IMR-90 (cell line): Measurements from ENCODE around the gene QSER1.

Experiments
- BHLHE40 ChIP-seq: fragments of 150-350 bp; IDR thresholded peaks from 2 replicates; pipeline ENCODE4 v1.6.1; 2016; ENCODE audit warnings: mild to moderate bottlenecking, low read depth, low read length
- ELK1 ChIP-seq: fragments of 150-350 bp; IDR thresholded peaks from 2 replicates; pipeline ENCODE4 v1.6.1; 2016; ENCODE audit warnings: low read depth, mild to moderate bottlenecking, low read length, moderate library complexity, borderline replicate concordance
- FOS ChIP-seq: fragments of 150-350 bp; IDR thresholded peaks from 2 replicates; pipeline ENCODE4 v1.6.1; 2016; ENCODE audit warnings: low read depth, low read length
- MAFK ChIP-seq: IDR thresholded peaks from 2 replicates; pipeline ENCODE4 v1.6.1; 2012; ENCODE audit warnings: low read depth, low read length, improper control_type of control experiment
- MAZ ChIP-seq: IDR thresholded peaks from 2 replicates; pipeline ENCODE4 v1.6.1; 2012; ENCODE audit warnings: low read depth, mild to moderate bottlenecking, low read length, improper control_type of control experiment, moderate library complexity, borderline replicate concordance
- MXI1 ChIP-seq: IDR thresholded peaks from 2 replicates; pipeline ENCODE4 v1.6.1; 2012; ENCODE audit warnings: low read depth, mild to moderate bottlenecking, low read length, moderate library complexity, borderline replicate concordance
- NFE2L2 ChIP-seq: fragments of 150-350 bp; IDR thresholded peaks from 2 replicates; pipeline ENCODE4 v1.6.1; 2016; ENCODE audit warnings: low read depth, mild to moderate bottlenecking, low read length
- POLR2A ChIP-seq: IDR thresholded peaks from 2 replicates; pipeline ENCODE4 v1.6.1; 2012; ENCODE audit warnings: mild to moderate bottlenecking, low read depth, low read length
- RCOR1 ChIP-seq: IDR thresholded peaks from 2 replicates; pipeline ENCODE4 v1.6.1; 2012; ENCODE audit warnings: mild to moderate bottlenecking, low read length, improper control_type of control experiment; ENCODE audit not compliant: insufficient replicate concordance
- RFX5 ChIP-seq: IDR thresholded peaks from 2 replicates; pipeline ENCODE4 v1.8.0; 2012; ENCODE audit warnings: low read depth, mild to moderate bottlenecking, low read length, moderate library complexity
- SMC3 ChIP-seq: fragments of 150-350 bp; IDR thresholded peaks from 2 replicates; pipeline ENCODE4 v1.6.1; 2016; ENCODE audit warnings: low read depth, mild to moderate bottlenecking, antibody characterized with exemption, low read length, moderate library complexity
- USF2 ChIP-seq: fragments of 150-350 bp; IDR thresholded peaks from 2 replicates; pipeline ENCODE4 v1.6.1; 2017; ENCODE audit warnings: mild to moderate bottlenecking, antibody characterized with exemption, low read length, low read depth
- TF ChIP-seq, protein P1 (sequence below): conservative IDR thresholded peaks from 2 replicates; pipeline ENCODE4 v1.5.1; 2012; ENCODE audit warnings: mild to moderate bottlenecking, low read depth, low read length, improper control_type of control experiment

DNA sequence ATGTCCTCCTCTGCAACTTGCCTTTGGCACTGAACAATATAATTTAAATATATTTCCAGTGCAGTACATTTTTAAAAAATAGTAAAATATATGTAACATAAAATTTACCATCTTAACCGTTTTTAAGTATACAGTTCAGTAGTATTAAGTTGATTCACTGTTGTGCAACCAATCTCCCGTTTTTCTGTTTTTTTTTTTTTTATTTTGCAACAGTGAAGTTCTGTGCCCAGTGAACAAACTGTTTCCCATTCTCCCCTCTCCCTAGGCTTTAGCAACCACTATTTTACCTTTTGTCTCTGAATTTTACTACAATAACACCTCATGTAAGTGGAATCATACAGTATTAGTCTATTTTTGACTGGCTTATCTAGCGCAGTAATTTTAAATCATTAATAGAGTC lies 49.1 kb upstream of the QSER1 start:
- TF ChIP-seq POLR2A (no peak), BHLHE40 (no peak), RFX5 (no peak), MAFK (no peak), USF2 (no peak), SMC3 (no peak), NFE2L2 (no peak), MAZ (no peak), FOS (no peak), MXI1 (no peak), ELK1 (no peak), RCOR1 (no peak)
- TF ChIP-seq, protein P1, sequence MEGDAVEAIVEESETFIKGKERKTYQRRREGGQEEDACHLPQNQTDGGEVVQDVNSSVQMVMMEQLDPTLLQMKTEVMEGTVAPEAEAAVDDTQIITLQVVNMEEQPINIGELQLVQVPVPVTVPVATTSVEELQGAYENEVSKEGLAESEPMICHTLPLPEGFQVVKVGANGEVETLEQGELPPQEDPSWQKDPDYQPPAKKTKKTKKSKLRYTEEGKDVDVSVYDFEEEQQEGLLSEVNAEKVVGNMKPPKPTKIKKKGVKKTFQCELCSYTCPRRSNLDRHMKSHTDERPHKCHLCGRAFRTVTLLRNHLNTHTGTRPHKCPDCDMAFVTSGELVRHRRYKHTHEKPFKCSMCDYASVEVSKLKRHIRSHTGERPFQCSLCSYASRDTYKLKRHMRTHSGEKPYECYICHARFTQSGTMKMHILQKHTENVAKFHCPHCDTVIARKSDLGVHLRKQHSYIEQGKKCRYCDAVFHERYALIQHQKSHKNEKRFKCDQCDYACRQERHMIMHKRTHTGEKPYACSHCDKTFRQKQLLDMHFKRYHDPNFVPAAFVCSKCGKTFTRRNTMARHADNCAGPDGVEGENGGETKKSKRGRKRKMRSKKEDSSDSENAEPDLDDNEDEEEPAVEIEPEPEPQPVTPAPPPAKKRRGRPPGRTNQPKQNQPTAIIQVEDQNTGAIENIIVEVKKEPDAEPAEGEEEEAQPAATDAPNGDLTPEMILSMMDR: no peak
